ENCODE results near the gene GRM5.

The GRM5 gene

DNA sequence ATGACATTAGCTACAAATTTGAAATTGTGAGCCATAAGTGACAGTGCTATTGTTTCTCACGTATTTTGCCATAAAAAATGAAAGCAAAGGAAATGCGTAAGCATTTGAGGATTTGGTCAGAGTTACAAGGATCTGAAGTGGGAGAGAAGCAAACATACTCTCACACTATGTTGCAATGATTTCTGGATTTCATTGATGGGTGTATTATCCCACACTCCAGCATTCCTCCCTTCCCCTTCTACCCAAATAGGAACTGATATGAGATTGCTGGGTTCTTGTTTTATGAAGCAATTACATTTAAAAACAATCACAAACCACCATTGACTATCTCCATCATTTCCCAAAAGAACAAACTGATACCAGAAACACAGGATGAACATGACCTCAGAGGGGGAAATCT is 414.2 kb downstream of the GRM5 start:
- Histone ChIP-seq H3K36me3 (replicated peaks; ENCODE audit: low read depth, low read length) (no peaks in the 10 kb centered on the region), H3K4me1 (ENCODE audit: low read length) (no peaks in the 10 kb centered on the region), H2AFZ (ENCODE audit: low read depth, low read length) (no peak overlapping the region), H3K9me3 (ENCODE audit: insufficient read depth, low read length) (no peaks in the 10 kb centered on the region), H4K20me1 (ENCODE audit: insufficient read depth, low read length) (no peaks in the 10 kb centered on the region), H3K27me3 (ENCODE audit: low read depth, low read length) (no peaks in the 10 kb centered on the region), H3K79me2 (ENCODE audit: low read length) (no peaks in the 10 kb centered on the region), H3K4me2 (ENCODE audit: low read length) (no peak overlapping the region), H3K27ac (ENCODE audit: low read length) (no peak overlapping the region), H3K4me3 (ENCODE audit: low read length) (no peak overlapping the region), H3K9ac (ENCODE audit: low read length) (no peak overlapping the region)
- no peak for TF ChIP-seq CTCF (IDR thresholded peaks at IDR 0.05; ENCODE audit: low read depth, low read length)
- TF ChIP-seq EZH2phosphoT487 (IDR thresholded peaks at IDR 0.05; ENCODE audit: low read depth) = no peak

GRCh38 chr11:88644724-88645123 is 421.1 kb downstream of the GRM5 start:
- Histone ChIP-seq H3K27me3 (ENCODE audit: low read depth, low read length) (no peaks in the 10 kb centered on the region), H3K27ac (ENCODE audit: low read length) (no peak overlapping the region), H3K4me2 (ENCODE audit: low read length) (no peak overlapping the region), H3K4me1 (ENCODE audit: low read length) (no peaks in the 10 kb centered on the region), H3K79me2 (ENCODE audit: low read length) (no peaks in the 10 kb centered on the region), H3K9me3 (ENCODE audit: insufficient read depth, low read length) (no peaks in the 10 kb centered on the region), H2AFZ (ENCODE audit: low read depth, low read length) (no peak overlapping the region), H3K4me3 (ENCODE audit: low read length) (no peak overlapping the region), H3K9ac (ENCODE audit: low read length) (no peak overlapping the region), H3K36me3 (replicated peaks; ENCODE audit: low read depth, low read length) (no peaks in the 10 kb centered on the region), H4K20me1 (ENCODE audit: insufficient read depth, low read length) (no peaks in the 10 kb centered on the region)
- no peak for TF ChIP-seq EZH2phosphoT487 (IDR thresholded peaks at IDR 0.05; ENCODE audit: low read depth)
- no peak for TF ChIP-seq CTCF (IDR thresholded peaks at IDR 0.05; ENCODE audit: low read depth, low read length)

- H2AFZ ChIP-seq (ENCODE audit: low read depth, low read length) = no peak overlapping the region
- H3K4me1 ChIP-seq (ENCODE audit: low read length) = no peaks in the 10 kb centered on the region
- no peaks in the 10 kb centered on the region for H3K9me3 ChIP-seq (ENCODE audit: insufficient read depth, low read length)
- H3K4me3 ChIP-seq (ENCODE audit: low read length) = no peak overlapping the region
- no peaks in the 10 kb centered on the region for H3K36me3 ChIP-seq (replicated peaks; ENCODE audit: low read depth, low read length)
- no peak overlapping the region for H3K4me2 ChIP-seq (ENCODE audit: low read length)
- no peaks in the 10 kb centered on the region for H4K20me1 ChIP-seq (ENCODE audit: insufficient read depth, low read length)
- H3K9ac ChIP-seq (ENCODE audit: low read length) = no peak overlapping the region
- no peak for TF ChIP-seq CTCF (IDR thresholded peaks at IDR 0.05; ENCODE audit: low read depth, low read length)
- no peak for TF ChIP-seq EZH2phosphoT487 (IDR thresholded peaks at IDR 0.05; ENCODE audit: low read depth)
- no peak overlapping the region for H3K27ac ChIP-seq (ENCODE audit: low read length)
- 0 out of 2 replicates have a peak, but pooled peaks cover under 1% of the 10 kb centered on the region for H3K27me3 ChIP-seq (ENCODE audit: low read depth, low read length)
- H3K79me2 ChIP-seq (ENCODE audit: low read length) = no peaks in the 10 kb centered on the region
These were observed 433.6 kb downstream of the GRM5 start for GRCh38 chr11:88632163-88632562.

DNA sequence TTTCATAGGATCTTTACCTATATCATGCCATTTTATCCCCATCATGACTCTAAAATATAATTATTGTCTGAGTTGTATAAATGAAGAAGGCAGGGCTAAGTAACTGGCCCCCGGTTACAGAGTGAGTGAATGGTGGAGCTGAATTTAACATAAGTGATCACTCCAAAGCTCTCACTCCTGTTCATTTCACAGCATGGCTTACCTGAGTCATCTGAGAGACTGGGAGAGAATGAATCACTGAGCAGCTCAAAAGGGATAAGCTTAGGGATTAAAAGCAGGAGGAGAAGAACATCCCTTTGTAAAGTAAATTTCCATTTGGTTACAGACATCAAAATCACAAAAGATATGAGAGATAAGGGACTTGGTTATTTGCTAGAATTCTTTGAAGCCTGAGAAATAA is 434.3 kb downstream of the GRM5 start:
- Histone ChIP-seq H3K4me1 (ENCODE audit: low read length) (no peaks in the 10 kb centered on the region), H3K36me3 (replicated peaks; ENCODE audit: low read depth, low read length) (no peaks in the 10 kb centered on the region), H3K9ac (ENCODE audit: low read length) (no peak overlapping the region), H3K27ac (ENCODE audit: low read length) (no peak overlapping the region), H3K4me3 (ENCODE audit: low read length) (no peak overlapping the region), H4K20me1 (ENCODE audit: insufficient read depth, low read length) (no peaks in the 10 kb centered on the region), H3K9me3 (ENCODE audit: insufficient read depth, low read length) (no peaks in the 10 kb centered on the region), H3K4me2 (ENCODE audit: low read length) (no peak overlapping the region), H2AFZ (ENCODE audit: low read depth, low read length) (no peak overlapping the region), H3K79me2 (ENCODE audit: low read length) (no peaks in the 10 kb centered on the region), H3K27me3 (ENCODE audit: low read depth, low read length) (0 out of 2 replicates have a peak, but pooled peaks cover 5% of the 10 kb centered on the region)
- TF ChIP-seq EZH2phosphoT487 (IDR thresholded peaks at IDR 0.05; ENCODE audit: low read depth) (no peak), CTCF (IDR thresholded peaks at IDR 0.05; ENCODE audit: low read depth, low read length) (no peak)
